MM.1S (cell line): ENCODE measurements around the gene TTYH1.

Source experiments
- CTCF ChIP-seq: fragments of 300-600 bp; sonication (generic); IDR thresholded peaks from 2 replicates; pipeline ENCODE4 v1.5.1; 2016; ENCODE audit warnings: antibody characterized with exemption, low read length, mixed read lengths
- EZH2 ChIP-seq: fragments of 300-600 bp; sonication (generic); optimal IDR thresholded peaks from 2 replicates; pipeline ENCODE3; 2017; ENCODE audit warnings: low read depth, mild to moderate bottlenecking, antibody characterized with exemption, low read length, mixed read lengths
- EZH2phosphoT487 ChIP-seq: fragments of 300-600 bp; sonication (generic); IDR thresholded peaks from 2 replicates; pipeline ENCODE4 v1.6.1; 2018; ENCODE audit warnings: antibody characterized with exemption, low read length

GRCh38 chr19:54473071-54473891 lies 58.0 kb downstream of the TTYH1 start, which contains the start of gene CDC42EP5:
- TF ChIP-seq CTCF (no peak), EZH2phosphoT487 (no peak), EZH2 (no peak)
